ENCODE results near the gene NACA2. TPM values are rescaled to one million over a fixed set of nuclear protein-coding genes. Genes with fewer than 3 reads are reported as not detected.

The NACA2 gene
- total and polyA plus RNA-seq, 11 donors, result 0.11 TPM; not detected in 10

DNA sequence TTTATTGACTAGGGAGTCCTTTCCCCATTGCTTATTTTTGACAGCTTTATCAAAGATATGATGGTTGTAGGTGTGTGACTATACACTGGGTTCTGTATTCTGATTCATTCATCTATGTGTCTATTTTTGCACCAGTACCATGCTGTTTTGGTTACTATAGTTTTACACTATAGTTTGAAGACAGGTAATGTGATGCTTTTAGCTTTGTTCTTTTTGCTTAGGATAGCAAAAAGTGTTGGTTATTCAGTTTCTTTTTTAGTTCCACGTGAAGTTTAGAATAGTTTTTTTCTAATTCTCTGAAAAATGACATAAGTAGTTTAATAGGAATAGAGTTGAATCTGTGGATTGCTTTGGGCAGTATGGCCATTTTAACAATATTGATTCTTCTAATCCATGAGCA lies 50.1 kb downstream of the NACA2 start:
- ATAC-seq, result no peak
- intact Hi-C loops (cut with DNase I), result no loop called here

More for the DNA sequence above, 50.1 kb downstream of the NACA2 start:
- no peak for DNase-seq
- no peak overlapping the region for H3K4me3 ChIP-seq
- no peak for TF ChIP-seq POLR2A (IDR thresholded peaks at IDR 0.05)
- TF ChIP-seq, protein P1, sequence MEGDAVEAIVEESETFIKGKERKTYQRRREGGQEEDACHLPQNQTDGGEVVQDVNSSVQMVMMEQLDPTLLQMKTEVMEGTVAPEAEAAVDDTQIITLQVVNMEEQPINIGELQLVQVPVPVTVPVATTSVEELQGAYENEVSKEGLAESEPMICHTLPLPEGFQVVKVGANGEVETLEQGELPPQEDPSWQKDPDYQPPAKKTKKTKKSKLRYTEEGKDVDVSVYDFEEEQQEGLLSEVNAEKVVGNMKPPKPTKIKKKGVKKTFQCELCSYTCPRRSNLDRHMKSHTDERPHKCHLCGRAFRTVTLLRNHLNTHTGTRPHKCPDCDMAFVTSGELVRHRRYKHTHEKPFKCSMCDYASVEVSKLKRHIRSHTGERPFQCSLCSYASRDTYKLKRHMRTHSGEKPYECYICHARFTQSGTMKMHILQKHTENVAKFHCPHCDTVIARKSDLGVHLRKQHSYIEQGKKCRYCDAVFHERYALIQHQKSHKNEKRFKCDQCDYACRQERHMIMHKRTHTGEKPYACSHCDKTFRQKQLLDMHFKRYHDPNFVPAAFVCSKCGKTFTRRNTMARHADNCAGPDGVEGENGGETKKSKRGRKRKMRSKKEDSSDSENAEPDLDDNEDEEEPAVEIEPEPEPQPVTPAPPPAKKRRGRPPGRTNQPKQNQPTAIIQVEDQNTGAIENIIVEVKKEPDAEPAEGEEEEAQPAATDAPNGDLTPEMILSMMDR (IDR thresholded peaks at IDR 0.05), result no peak
- WGBS, 4 donors, result 74 to 91% (median 83%) methylated on average over 1 of the region's 1 CpG
- no peaks in the 10 kb centered on the region for H3K36me3 ChIP-seq
- peaks cover 0 to 40% (median 12%) of the 10 kb centered on the region in 12 donors for H3K9me3 ChIP-seq
- H3K27ac ChIP-seq, result no peak overlapping the region
- H3K4me1 ChIP-seq, result no peaks in the 10 kb centered on the region
- peaks cover 0 to 4% (median 0%) of the 10 kb centered on the region in 9 donors for H3K27me3 ChIP-seq

Other genes with a start within 250 kb of the NACA2 start
- gene TBX2, start 191.4 kb downstream of the NACA2 start, total RNA-seq, result 10 to 100 TPM in 7 of 9 donors, 1 to 10 TPM in 2; 7.0 to 23.0 (median 13.6) TPM
- gene TBX2, start 191.4 kb downstream of the NACA2 start, polyA plus RNA-seq, result 10 to 100 TPM in 1 of 2 donors, 1 to 10 TPM in 1; 9.6 to 13.4 TPM
- gene TBX4, start 138.8 kb downstream of the NACA2 start, total RNA-seq, result under 1 TPM in 3 of 9 donors, not detected in 6; 0.09 to 0.29 (median 0.10) TPM
- under 1 TPM in 1 of 2 donors, not detected in 1; 0.07 TPM for gene TBX4, start 138.8 kb downstream of the NACA2 start, polyA plus RNA-seq